Dermis microvascular lymphatic vessel endothelial cell (primary cell): ENCODE data around the gene MTHFD1L. TPM values are rescaled to one million over a fixed set of nuclear protein-coding genes. Genes with fewer than 3 reads are reported as not detected.
"Not testable (repeated sequence)": the region's sequence is repeated elsewhere in the genome, so short reads cannot be mapped to it uniquely, and the experiment has no call there.

Experiments used
- DNase-seq, 2 donors: peaks; one replicate each; pipeline versions ENCODE4 v3.0.0 to v3.0.0-alpha.2; 2010; ENCODE audit warnings: low read depth in 2 of 2
- total RNA-seq: library from RNA; depleted of rRNA; stranded (reverse); fragments of >200 nt; gene quantifications from 2 replicates; pipeline ENCODE4 v1.2.1, GENCODE V29; 2014

The MTHFD1L gene
- 30.3 and 33.6 TPM in 2 replicates for total RNA-seq

DNA sequence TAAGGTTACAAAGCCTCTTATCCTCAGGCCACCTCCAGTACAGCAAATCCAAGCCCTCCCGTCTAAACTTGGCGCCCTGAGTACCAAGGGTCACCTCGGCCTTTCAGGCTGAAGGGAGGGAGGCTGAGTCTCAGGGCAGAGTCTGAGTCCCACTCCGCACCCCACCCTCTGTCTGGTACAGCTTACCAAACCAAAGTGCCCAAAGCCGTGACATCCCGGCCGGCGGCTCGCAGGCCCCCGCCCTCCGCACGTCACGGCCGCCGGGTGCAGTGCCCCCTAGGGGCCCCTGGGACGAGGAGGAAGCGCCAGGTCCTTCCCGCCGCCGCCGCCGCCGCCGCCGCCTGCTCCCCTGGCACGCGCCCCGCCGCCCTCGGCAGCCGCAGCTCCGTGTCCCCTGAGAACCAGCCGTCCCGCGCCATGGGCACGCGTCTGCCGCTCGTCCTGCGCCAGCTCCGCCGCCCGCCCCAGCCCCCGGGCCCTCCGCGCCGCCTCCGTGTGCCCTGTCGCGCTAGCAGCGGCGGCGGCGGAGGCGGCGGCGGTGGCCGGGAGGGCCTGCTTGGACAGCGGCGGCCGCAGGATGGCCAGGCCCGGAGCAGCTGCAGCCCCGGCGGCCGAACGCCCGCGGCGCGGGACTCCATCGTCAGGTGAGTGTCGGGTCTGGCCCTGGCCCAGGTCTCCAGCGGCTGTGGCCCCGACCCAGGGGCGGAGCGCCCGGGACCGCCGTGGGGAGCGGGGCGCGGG lies at the start of gene MTHFD1L:
MTHFD1L (plus strand) TSS at position 297 of the 741 bp plus-strand sequence; CDS start at position 418, 121 bp downstream.
- DNase-seq: peak in 1 of 2 donors; percentile 87

- not testable (repeated sequence) for DNase-seq
Observed at GRCh38 chr6:150816554-150816953, 48.9 kb upstream of the MTHFD1L start.

DNA sequence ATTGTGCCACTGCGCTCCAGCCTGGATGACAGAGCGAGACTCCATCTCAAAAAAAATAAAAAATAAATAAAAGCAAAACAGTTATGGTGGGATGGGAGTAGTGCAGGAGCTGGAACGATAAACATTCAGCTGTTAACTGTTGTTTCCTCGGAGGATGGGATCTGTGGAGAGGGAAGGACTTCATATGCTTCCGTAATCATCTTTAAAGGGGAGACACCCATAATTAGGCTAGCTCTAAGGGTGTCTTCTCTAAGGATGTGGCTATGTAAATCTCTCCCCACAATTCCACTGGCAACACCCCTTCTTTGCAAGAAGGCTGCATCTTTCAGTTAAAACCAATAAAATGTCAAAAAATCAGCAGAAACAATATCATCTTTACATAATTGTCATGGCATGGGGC lies 42.6 kb upstream of the MTHFD1L start:
- DNase-seq: no peak

DNA sequence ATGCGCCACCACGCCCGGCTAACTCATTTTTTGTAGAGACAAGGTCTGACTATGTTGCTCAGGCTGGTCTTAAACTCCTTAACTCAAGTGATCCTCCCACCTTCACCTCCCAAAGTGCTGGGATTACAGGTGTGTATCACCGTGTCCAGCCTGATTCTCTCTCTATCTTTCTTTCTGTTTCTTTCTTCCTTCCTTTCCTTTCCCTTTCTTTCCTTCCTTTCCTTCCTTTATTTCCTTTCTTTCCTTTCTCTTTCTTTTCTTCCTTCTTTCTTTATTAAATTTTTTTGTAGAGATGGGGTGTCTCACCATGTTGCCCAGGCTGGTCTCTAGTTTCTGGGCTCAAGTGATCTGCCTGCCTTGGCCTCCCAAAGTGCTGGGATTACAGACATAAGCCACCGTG lies 38.7 kb upstream of the MTHFD1L start:
- DNase-seq: no peak

GRCh38 chr6:150828107-150828506 lies 37.4 kb upstream of the MTHFD1L start:
- DNase-seq: not testable (repeated sequence)

DNA sequence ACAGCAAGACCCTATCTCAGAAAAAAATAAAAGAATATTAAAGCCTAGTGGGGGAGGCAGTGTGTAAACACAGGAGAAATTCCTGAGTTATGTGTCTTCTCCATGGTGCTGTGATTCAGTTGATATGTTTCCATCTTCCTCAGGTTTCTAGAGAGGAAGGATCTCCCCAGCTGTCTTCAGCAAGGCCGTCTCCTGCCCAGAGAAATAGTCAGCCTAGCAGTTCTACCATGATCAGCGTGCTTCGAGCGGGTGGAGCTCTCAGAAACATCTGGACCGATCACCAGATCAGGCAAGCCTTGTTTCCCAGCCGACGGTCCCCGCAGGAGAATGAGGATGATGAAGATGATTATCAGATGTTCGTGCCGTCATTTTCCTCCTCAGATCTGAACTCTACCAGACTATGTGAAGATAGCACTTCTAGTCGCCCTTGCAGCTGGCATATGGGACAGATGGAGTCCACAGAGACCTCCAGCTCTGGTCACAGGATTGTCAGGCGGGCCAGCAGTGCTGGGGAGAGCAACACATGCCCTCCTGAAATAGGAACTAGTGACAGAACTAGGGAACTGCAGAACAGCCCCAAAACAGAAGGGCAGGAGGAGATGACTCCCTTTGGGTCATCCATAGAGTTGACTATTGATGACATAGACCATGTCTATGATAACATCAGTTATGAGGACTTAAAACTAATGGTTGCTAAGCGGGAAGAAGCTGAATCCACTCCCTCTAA lies 34.9 kb upstream of the MTHFD1L start:
- no peak for DNase-seq

DNA sequence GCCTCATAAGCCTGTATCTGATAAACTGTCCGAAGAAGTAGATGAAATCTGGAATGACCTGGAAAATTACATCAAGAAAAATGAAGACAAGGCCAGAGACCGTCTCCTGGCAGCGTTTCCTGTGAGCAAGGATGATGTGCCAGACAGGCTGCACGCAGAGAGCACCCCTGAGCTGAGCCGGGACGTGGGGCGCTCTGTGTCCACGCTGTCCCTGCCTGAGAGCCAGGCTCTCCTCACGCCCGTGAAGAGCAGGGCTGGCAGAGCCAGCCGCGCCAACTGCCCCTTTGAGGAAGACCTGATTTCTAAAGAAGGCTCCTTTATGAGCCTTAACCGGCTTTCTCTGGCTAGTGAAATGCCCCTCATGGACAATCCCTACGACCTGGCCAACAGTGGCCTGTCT lies 33.9 kb upstream of the MTHFD1L start:
- no peak for DNase-seq

GRCh38 chr6:150835620-150836019 lies 29.9 kb upstream of the MTHFD1L start:
- peak in 1 of 2 donors; percentile 11 for DNase-seq

- no peak for DNase-seq
Observed at GRCh38 chr6:150840185-150840584, 25.3 kb upstream of the MTHFD1L start.

- DNase-seq: no peak
Observed at GRCh38 chr6:150841189-150841588, 24.3 kb upstream of the MTHFD1L start.

DNA sequence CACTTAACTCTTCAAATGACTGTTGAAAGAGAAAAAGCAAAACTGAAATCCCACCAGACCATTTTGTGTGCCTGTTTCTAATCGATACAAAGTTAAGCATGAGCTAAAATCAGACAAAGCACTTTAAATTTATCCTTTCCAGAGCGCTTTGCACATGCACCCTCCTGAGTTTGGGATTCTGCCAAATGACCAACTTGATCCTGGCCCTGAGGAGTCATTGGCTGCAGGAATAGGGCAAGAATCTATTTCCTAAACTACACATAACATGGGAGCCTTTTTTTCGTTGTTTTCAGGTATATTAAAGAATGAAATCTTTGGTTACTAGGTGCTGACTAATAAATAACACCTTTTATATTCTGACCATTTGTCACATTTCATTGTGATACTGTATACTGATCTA lies 23.8 kb upstream of the MTHFD1L start:
- DNase-seq: no peak

- DNase-seq: no peak
Observed at GRCh38 chr6:150844371-150844770, 21.1 kb upstream of the MTHFD1L start.

DNA sequence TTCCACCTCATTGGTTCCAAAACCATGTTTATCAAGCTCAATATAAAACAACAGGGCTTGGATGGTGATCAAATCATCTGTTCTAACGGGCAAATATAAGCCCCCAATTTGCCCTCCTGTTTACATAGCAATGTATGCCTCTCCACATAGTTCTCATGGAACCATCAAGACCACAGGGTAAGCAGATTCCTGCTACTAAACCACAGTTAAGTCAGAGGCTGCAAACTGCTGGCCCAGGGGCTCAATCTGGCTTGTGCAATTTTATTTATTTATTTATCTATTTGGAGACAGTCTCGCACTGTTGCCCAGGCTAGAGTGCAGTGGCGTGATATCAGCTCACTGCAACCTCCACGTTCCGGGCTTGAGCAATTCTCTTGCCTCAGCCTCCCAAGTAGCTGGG lies 18.9 kb upstream of the MTHFD1L start:
- no peak for DNase-seq

GRCh38 chr6:150848400-150848799 lies 17.1 kb upstream of the MTHFD1L start:
- DNase-seq: no peak

GRCh38 chr6:150854392-150854791 lies 11.1 kb upstream of the MTHFD1L start:
- not testable (repeated sequence) for DNase-seq

DNA sequence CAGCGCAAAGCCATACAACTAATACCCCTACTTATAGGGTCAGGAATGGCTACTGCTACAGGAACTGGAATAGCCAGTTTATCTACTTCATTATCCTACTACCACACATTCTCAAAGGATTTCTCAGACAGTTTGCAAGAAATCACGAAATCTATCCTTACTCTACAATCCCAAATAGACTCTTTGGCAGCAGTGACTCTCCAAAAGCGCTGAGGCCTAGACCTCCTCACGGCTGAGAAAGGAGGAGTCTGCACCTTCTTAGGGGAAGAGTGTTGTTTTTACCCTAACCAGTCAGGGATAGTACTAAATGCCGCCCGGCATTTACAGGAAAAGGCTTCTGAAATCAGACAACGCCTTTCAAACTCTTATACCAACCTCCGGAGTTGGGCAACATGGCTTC lies 10.3 kb upstream of the MTHFD1L start:
- DNase-seq: not testable (repeated sequence)

DNA sequence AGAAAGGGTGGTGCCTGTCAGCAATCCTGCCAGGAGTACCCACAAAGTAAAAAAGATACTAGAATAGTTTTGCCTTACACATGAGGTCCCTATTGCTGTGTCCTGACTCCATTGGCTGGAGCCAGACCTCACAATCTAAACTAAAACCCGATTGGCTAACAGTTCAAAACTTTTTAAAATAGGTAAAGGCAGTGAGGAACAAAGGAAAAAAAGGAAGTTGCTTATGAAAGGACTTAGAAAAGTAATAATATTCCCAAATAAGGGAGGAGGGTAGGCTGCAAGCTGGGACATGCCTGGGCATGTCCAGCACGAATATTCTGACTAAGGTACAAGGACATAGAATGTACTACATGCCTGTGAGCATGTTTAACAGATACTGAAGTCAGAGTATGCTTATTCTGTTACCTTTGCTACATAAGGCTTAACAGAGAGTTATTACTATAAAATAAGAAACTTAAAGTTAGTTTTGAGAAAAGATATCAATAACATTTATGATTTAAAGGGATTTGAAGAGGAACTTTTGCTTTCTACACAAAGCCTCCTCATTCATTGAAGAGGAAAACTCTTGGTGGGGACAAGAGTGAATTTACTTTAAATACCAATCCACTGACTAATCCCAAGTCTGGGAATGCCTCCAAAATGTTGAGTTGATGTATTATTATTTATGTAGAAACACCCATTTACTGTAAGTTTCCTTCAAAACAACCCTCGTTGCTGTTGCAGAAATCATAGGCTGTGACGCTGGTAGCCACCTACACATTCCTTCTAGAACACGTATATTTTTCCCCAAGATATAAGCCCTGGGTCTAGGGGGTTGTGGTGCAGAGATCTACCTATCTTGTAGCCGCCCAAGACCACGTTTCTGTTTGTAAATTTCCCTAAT lies 8.2 kb upstream of the MTHFD1L start:
- DNase-seq: peak; percentile 72 to 98

DNA sequence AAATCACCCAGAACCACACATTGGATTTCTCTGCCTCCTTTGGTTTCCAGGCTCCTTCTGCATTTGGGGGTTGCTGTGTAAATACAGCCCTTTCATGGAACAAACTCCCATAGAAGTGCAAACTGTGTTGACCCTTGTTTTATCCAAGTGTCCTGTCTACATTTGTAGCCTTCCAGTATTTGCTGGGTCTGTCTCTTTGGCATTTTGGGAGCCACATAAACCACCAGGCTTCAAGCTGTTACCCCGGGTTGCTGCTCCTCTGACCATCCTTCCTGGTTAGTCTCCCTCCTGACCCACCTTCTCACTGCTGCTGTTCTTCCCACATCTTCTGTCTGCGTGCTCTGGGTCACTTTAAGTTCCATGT lies 7.6 kb upstream of the MTHFD1L start:
- no peak for DNase-seq

- DNase-seq: not testable (repeated sequence)
Observed at GRCh38 chr6:150861448-150862168, 3.9 kb upstream of the MTHFD1L start.

DNA sequence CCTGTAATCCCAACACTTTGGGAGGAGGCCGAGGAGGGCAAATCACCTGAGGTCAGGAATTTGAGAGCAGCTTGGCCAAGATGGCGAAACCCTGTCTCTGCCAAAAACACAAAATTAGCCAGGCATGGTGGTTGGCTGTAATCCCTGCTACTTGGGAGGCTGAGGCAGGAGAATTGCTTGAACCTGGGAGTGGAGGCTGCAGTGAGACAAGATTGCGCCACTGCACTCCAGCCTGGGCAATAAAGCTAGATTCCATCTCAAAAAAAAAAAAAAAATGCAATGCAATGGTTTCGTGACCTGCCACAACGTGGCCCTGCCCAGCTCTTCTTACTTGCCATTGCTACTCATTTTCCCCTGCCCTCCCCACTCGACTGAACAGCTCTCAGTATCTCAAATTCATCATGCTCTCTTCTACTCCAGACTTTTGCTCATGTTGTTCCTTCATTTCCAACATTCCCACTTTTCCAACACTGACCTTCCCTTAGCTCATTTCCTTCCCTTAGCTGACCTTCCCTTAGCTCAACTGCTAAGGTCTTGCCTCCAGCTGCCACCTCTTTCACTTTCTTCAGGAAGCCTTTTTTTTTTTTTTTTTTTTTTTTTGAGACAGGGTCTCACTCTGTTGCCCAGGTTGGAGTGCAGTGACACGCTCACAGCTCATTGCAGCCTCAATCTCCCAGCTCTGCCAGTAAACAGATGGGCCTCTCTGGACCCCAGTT lies 2.1 kb upstream of the MTHFD1L start:
- DNase-seq: peak in 1 of 2 donors; percentile 14

GRCh38 chr6:150865043-150865405 lies 478 bp upstream of the MTHFD1L start:
- DNase-seq: no peak
